K562 (cell line): ENCODE measurements around the gene ABCC9. TPM values are rescaled to one million over a fixed set of nuclear protein-coding genes. Genes with fewer than 3 reads are reported as not detected.

Source experiments
- ATAC-seq: fragments of 200-7000 bp; cut with Tn5 transposase; 3 replicates; pipeline ENCODE4 v1.9.1; 2020; ENCODE audit warnings: moderate library complexity
- BruUV-seq: library from RNA; stranded (reverse); fragments of 400-500 nt; replicated peaks from 2 replicates; lab custom pipeline; 2021; lab: Mats Ljungman, UMichigan
- CTCF ChIA-PET: fragments of 300-600 bp; formaldehyde crosslinking; extraction: SDS; loops from one replicate; lab custom pipeline; 2021; ENCODE audit warnings: low intra/inter-chr PET ratio; lab: Yijun Ruan, JAX
- POLR2A ChIA-PET: fragments of 300-600, 350-650 bp; sonication (Branson Sonifier 250); formaldehyde crosslinking; extraction: SDS; loops from one replicate; lab custom pipeline; 2021; ENCODE audit warnings: antibody characterized with exemption, inconsistent platforms; lab: Yijun Ruan, JAX
- DNase-seq, 4 experiments: peaks; one replicate each; pipeline versions ENCODE4 v3.0.0 to v3.0.0-alpha.2; 2011 to 2018; ENCODE audit warnings: low spot score in 3 of 4, mixed read lengths in 3 of 4; ENCODE audit errors: extremely low read depth in 1 of 4
- FAIRE-seq: peaks from 2 replicates; lab custom pipeline; 2011; peaks lifted over from hg19 to GRCh38; lab: Jason Lieb, UNC
- H2AFZ ChIP-seq: 2 replicates; pipeline ENCODE4 v1.6.0; 2011; ENCODE audit warnings: low read depth, low read length, control low read depth, inconsistent platforms
- H3K27ac ChIP-seq: fragments of 200-600 bp; 3 replicates; pipeline ENCODE4 v1.8.0; 2011; ENCODE audit warnings: low read depth, mild to moderate bottlenecking, control low read depth, inconsistent platforms, low read length, moderate library complexity, mixed read lengths; ENCODE audit errors: extremely low read depth
- H3K27me3 ChIP-seq, 2 experiments: fragments of 300-600 bp in 1 of 2; 2 replicates in 1 of 2; 3 replicates in 1 of 2; pipeline versions ENCODE4 v1.6.0 to v1.8.0; 2011; ENCODE audit warnings: inconsistent platforms in 2 of 2, low read length in 2 of 2, mild to moderate bottlenecking in 1 of 2, mixed read lengths in 1 of 2, moderate library complexity in 1 of 2; ENCODE audit not compliant: control insufficient read depth in 2 of 2, insufficient read depth in 2 of 2
- H3K36me3 ChIP-seq: fragments of 300-600 bp; 3 replicates; pipeline ENCODE4 v1.8.0; 2011; ENCODE audit warnings: mild to moderate bottlenecking, low read length, inconsistent platforms; ENCODE audit not compliant: control insufficient read depth, insufficient read depth
- H3K4me1 ChIP-seq, 2 experiments: fragments of 200-600 bp in 1 of 2; replicated peaks in 1 of 2; 2 replicates in 1 of 2; 3 replicates in 1 of 2; pipeline versions ENCODE4 v1.5.1 to v1.8.0; 2011; ENCODE audit warnings: inconsistent platforms in 2 of 2, low read length in 2 of 2, mild to moderate bottlenecking in 1 of 2, mixed read lengths in 1 of 2, moderate library complexity in 1 of 2; ENCODE audit not compliant: control insufficient read depth in 2 of 2, insufficient read depth in 2 of 2
- H3K4me2 ChIP-seq: 2 replicates; pipeline ENCODE4 v1.6.1; 2011; ENCODE audit warnings: low read length, control low read depth, inconsistent platforms, mixed read lengths; ENCODE audit not compliant: insufficient read depth
- H3K4me3 ChIP-seq: fragments of 200-600 bp; sonication (generic), shearing (Covaris generic); 2 replicates; pipeline ENCODE4 v1.5.1; 2016; ENCODE audit warnings: control low read depth, inconsistent platforms
- H3K79me2 ChIP-seq: fragments of 200-600 bp; 3 replicates; pipeline ENCODE4 v1.8.0; 2011; ENCODE audit warnings: low read length, inconsistent platforms; ENCODE audit not compliant: control insufficient read depth, insufficient read depth
- H3K9ac ChIP-seq, 2 experiments: 2 replicates each; pipeline versions ENCODE4 v1.6.0 to v1.6.1; 2011; ENCODE audit warnings: low read depth in 2 of 2, low read length in 2 of 2, control low read depth in 1 of 2, inconsistent platforms in 1 of 2, mild to moderate bottlenecking in 1 of 2, mixed read lengths in 1 of 2; ENCODE audit not compliant: insufficient read depth in 1 of 2
- H3K9me1 ChIP-seq: one replicate; pipeline ENCODE4 v1.6.0; 2011; ENCODE audit warnings: inconsistent platforms, mild to moderate bottlenecking, low read length, moderate library complexity; ENCODE audit not compliant: control insufficient read depth, insufficient read depth
- H3K9me3 ChIP-seq: replicated peaks from 2 replicates; pipeline ENCODE4 v1.5.1; 2011; ENCODE audit warnings: low read depth, low read length, inconsistent platforms; ENCODE audit not compliant: control insufficient read depth, insufficient read depth
- H4K20me1 ChIP-seq: replicated peaks from 2 replicates; pipeline ENCODE4 v1.6.1; 2011; ENCODE audit warnings: low read length, inconsistent platforms, mixed read lengths; ENCODE audit not compliant: control insufficient read depth, insufficient read depth
- E2F3 ChIP-seq: fragments of 250-450 bp; sonication (Bioruptor Pico); IDR thresholded peaks from 2 replicates; pipeline ENCODE4 v1.4.0; 2020; ENCODE audit warnings: mild to moderate bottlenecking
- HMGXB4 ChIP-seq: sonication (generic); formaldehyde crosslinking; IDR thresholded peaks from 2 replicates; pipeline ENCODE4 v1.8.1; 2023; ENCODE audit warnings: mild to moderate bottlenecking, missing genetic modification reagents
- NEUROD1 ChIP-seq: fragments of 150-350 bp; IDR thresholded peaks from 2 replicates; pipeline ENCODE4 v1.6.1; 2014; ENCODE audit warnings: borderline replicate concordance, low read length, low read depth; ENCODE audit not compliant: partially characterized antibody
- PTTG1 ChIP-seq: fragments of 450-650 bp; IDR thresholded peaks from 2 replicates; pipeline ENCODE4 v1.6.1; 2016; ENCODE audit warnings: low read depth, mild to moderate bottlenecking, missing genetic modification characterization, missing compliant biosample characterization
- PURB ChIP-seq: sonication (generic); formaldehyde crosslinking; IDR thresholded peaks from 2 replicates; pipeline ENCODE4 v1.9.0; 2021; ENCODE audit warnings: low read depth, mild to moderate bottlenecking, missing genetic modification reagents
- RAD21 ChIP-seq, 2 experiments: fragments of 250-450 bp in 1 of 2; fragments of 450-650 bp in 1 of 2; sonication (Bioruptor Pico) in 1 of 2; formaldehyde crosslinking in 1 of 2; IDR thresholded peaks in 1 of 2; conservative IDR thresholded peaks in 1 of 2; 2 replicates each; pipeline versions ENCODE4 v1.4.0 to v1.8.0; 2020 to 2022; ENCODE audit warnings: mild to moderate bottlenecking in 2 of 2, moderate library complexity in 1 of 2
- TEAD2 ChIP-seq: fragments of 450-650 bp; IDR thresholded peaks from 2 replicates; pipeline ENCODE4 v1.6.1; 2016; ENCODE audit warnings: missing genetic modification characterization, control low read depth, missing compliant biosample characterization
- TGIF2 ChIP-seq: sonication (generic); formaldehyde crosslinking; IDR thresholded peaks from 2 replicates; pipeline ENCODE4 v1.8.1; 2022; ENCODE audit warnings: mild to moderate bottlenecking, missing genetic modification reagents, moderate library complexity
- ZNF277 ChIP-seq: fragments of 250-450 bp; sonication (Bioruptor Pico); IDR thresholded peaks from 2 replicates; pipeline ENCODE4 v1.8.0; 2022; ENCODE audit warnings: inconsistent platforms, mild to moderate bottlenecking, moderate library complexity, borderline replicate concordance
- ZNF384 ChIP-seq: IDR thresholded peaks from 2 replicates; pipeline ENCODE4 v1.6.1; 2012; ENCODE audit warnings: low read depth, low read length, improper control_type of control experiment
- WGBS: fragments of 100-300 bp; shearing (Covaris generic); methylation state at CpG from one replicate; pipeline ENCODE4 v1.1.6; 2016; ENCODE audit warnings: low coverage, mixed read lengths; ENCODE audit not compliant: insufficient coverage; ENCODE audit errors: missing lambda C conversion rate; 5-methylcytosine and 5-hydroxymethylcytosine counted together
- in situ Hi-C: fragments of 300-500 bp; cut with MboI; formaldehyde crosslinking; loops from 4 replicates; pipeline ENCODE4 v1.15.0; 2018; ENCODE audit warnings: inconsistent platforms, mixed read lengths
- intact Hi-C: fragments of 100-400 bp; cut with micrococcal nuclease; formaldehyde crosslinking; loops from 2 replicates; pipeline ENCODE4 v1.14.2; 2022
- polyA plus RNA-seq, 8 experiments: library from polyadenylated mRNA; depleted of rRNA in 4 of 8; stranded (reverse) in 5 of 8; unstranded in 3 of 8; fragments of >200 nt; fragmentation: Nextera tagmentation in 2 of 8; fragmentation: Illumina TruSeq in 1 of 8; extraction: Ambion mirVana in 2 of 8; extraction: Trizol in 1 of 8; gene quantifications; 2 replicates each; pipeline versions ENCODE4 v1.2.1 to v1.2.3, GENCODE V29; 2011 to 2014; ENCODE audit warnings: inconsistent platforms in 1 of 8, missing spikeins in 1 of 8
- total RNA-seq, 7 experiments: library from RNA; depleted of rRNA in 6 of 7; stranded (reverse); fragments of >200 nt in 6 of 7; fragmentation: Illumina TruSeq in 2 of 7; extraction: Trizol in 2 of 7; gene quantifications; 2 replicates each; pipeline versions ENCODE4 v1.2.1 to v1.2.3, GENCODE V29; 2011 to 2021; ENCODE audit warnings: low replicate concordance in 1 of 7
- TF ChIP-seq, protein P1 (sequence below), 2 experiments: fragments of 150-350 bp in 1 of 2; IDR thresholded peaks; 2 replicates each; pipeline ENCODE4 v1.6.1; 2012 to 2016; ENCODE audit warnings: low read depth in 2 of 2, low read length in 2 of 2, mild to moderate bottlenecking in 1 of 2, moderate library complexity in 1 of 2
- TF ChIP-seq, protein P2 (sequence below): fragments of 450-650 bp; conservative IDR thresholded peaks from 2 replicates; pipeline ENCODE4 v1.6.1; 2016; ENCODE audit warnings: missing genetic modification characterization, low read depth, mild to moderate bottlenecking, control low read depth, missing compliant biosample characterization

Gene ABCC9
- total and polyA plus RNA-seq, 9 of the 15 experiments (the other 6 are each of a cell fraction or from before 2014, with no cell fraction given), result 0.05 to 0.40 (median 0.18) TPM

GRCh38 chr12:21797539-21797938 lies 143.7 kb downstream of the ABCC9 start:
- DNase-seq (no peak), FAIRE-seq (no peak), ATAC-seq (no peak)
- Histone ChIP-seq H3K36me3 (no peaks in the 10 kb centered on the region), H3K4me3 (no peak overlapping the region), H3K4me1 (no peaks in the 10 kb centered on the region; a peak in 1 of 5 replicates), H3K27me3 (no peaks in the 10 kb centered on the region), H3K27ac (no peak overlapping the region), H3K9ac (no peak overlapping the region), H3K9me1 (no peaks in the 10 kb centered on the region), H2AFZ (no peak overlapping the region), H3K9me3 (no peaks in the 10 kb centered on the region), H4K20me1 (no peaks in the 10 kb centered on the region), H3K4me2 (no peak overlapping the region), H3K79me2 (no peaks in the 10 kb centered on the region)
- TF ChIP-seq TEAD2 (tag) (no peak), NEUROD1 (no peak), ZNF384 (no peak), TGIF2 (CRISPR knock-in tag) (no peak), RAD21 (CRISPR knock-in tag; conservative IDR thresholded peaks at IDR 0.05 in 1 of 2, IDR thresholded peaks at IDR 0.05 in 1 of 2) (no peak), E2F3 (no peak), ZNF277 (CRISPR knock-in tag) (no peak), PTTG1 (no peak), HMGXB4 (CRISPR knock-in tag) (no peak), PURB (no peak)
- TF ChIP-seq, protein P1, sequence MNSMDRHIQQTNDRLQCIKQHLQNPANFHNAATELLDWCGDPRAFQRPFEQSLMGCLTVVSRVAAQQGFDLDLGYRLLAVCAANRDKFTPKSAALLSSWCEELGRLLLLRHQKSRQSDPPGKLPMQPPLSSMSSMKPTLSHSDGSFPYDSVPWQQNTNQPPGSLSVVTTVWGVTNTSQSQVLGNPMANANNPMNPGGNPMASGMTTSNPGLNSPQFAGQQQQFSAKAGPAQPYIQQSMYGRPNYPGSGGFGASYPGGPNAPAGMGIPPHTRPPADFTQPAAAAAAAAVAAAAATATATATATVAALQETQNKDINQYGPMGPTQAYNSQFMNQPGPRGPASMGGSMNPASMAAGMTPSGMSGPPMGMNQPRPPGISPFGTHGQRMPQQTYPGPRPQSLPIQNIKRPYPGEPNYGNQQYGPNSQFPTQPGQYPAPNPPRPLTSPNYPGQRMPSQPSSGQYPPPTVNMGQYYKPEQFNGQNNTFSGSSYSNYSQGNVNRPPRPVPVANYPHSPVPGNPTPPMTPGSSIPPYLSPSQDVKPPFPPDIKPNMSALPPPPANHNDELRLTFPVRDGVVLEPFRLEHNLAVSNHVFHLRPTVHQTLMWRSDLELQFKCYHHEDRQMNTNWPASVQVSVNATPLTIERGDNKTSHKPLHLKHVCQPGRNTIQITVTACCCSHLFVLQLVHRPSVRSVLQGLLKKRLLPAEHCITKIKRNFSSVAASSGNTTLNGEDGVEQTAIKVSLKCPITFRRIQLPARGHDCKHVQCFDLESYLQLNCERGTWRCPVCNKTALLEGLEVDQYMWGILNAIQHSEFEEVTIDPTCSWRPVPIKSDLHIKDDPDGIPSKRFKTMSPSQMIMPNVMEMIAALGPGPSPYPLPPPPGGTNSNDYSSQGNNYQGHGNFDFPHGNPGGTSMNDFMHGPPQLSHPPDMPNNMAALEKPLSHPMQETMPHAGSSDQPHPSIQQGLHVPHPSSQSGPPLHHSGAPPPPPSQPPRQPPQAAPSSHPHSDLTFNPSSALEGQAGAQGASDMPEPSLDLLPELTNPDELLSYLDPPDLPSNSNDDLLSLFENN (IDR thresholded peaks at IDR 0.05; ENCODE audit: low read depth in 2 of 2, low read length in 2 of 2), result no peak
- TF ChIP-seq, protein P2, sequence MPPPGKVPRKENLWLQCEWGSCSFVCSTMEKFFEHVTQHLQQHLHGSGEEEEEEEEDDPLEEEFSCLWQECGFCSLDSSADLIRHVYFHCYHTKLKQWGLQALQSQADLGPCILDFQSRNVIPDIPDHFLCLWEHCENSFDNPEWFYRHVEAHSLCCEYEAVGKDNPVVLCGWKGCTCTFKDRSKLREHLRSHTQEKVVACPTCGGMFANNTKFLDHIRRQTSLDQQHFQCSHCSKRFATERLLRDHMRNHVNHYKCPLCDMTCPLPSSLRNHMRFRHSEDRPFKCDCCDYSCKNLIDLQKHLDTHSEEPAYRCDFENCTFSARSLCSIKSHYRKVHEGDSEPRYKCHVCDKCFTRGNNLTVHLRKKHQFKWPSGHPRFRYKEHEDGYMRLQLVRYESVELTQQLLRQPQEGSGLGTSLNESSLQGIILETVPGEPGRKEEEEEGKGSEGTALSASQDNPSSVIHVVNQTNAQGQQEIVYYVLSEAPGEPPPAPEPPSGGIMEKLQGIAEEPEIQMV (tag), result no peak
- BruUV-seq, result no TSS peak
- in situ Hi-C loops, result no loop called here
- 8% methylated on average over 1 of the region's 1 CpG for WGBS
- CTCF ChIA-PET, result no interaction called here
- intact Hi-C loops, result no loop called here
- POLR2A ChIA-PET, result no interaction called here
